Colonic mucosa (tissue), 4 donors: ENCODE measurements around the gene SLC8A1. TPM values are rescaled to one million over a fixed set of nuclear protein-coding genes. Genes with fewer than 3 reads are reported as not detected.

ENCODE experiments used
- DNase-seq: peaks from one replicate; pipeline ENCODE4 v3.0.0-alpha.2; 2020
- H3K27ac ChIP-seq: fragments of 200-600 bp; one replicate; pipeline ENCODE4 v1.8.0; 2021
- H3K27me3 ChIP-seq: fragments of 200-600 bp; one replicate; pipeline ENCODE4 v1.8.0; 2021
- H3K36me3 ChIP-seq: fragments of 200-600 bp; one replicate; pipeline ENCODE4 v1.8.0; 2021
- H3K4me1 ChIP-seq: fragments of 200-600 bp; one replicate; pipeline ENCODE4 v1.8.0; 2021; ENCODE audit warnings: mild to moderate bottlenecking
- H3K4me3 ChIP-seq: fragments of 200-600 bp; one replicate; pipeline ENCODE4 v1.8.0; 2021
- H3K9ac ChIP-seq, 2 donors: one replicate each; pipeline ENCODE4 v1.7.0; 2013; ENCODE audit warnings: control low read depth in 2 of 2, low read depth in 2 of 2, low read length in 2 of 2
- H3K9me3 ChIP-seq: fragments of 200-600 bp; one replicate; pipeline ENCODE4 v1.8.0; 2021
- intact Hi-C: fragments of 100-400 bp; cut with DNase I; formaldehyde crosslinking; loops from one replicate; pipeline ENCODE4 v1.14.1; 2022
- total RNA-seq, 2 donors: library from RNA; stranded (reverse); fragmentation: NEBNext Ultra II Directional in 1 of 2; extraction: Animal tissue kit (Norgen Biotek cat#: 25700) in 1 of 2; gene quantifications; one replicate each; pipeline ENCODE4 v1.2.1, GENCODE V29; 2021
- TF ChIP-seq, protein P1 (sequence below): fragments of 200-600 bp; IDR thresholded peaks from one replicate; pipeline ENCODE4 v1.8.0; 2022; ENCODE audit warnings: antibody characterized with exemption, mild to moderate bottlenecking
- donor health status: healthy.
- donor health status: DM: no; HTN: no; CAD: no.
- donor health status: DM: no; HTN: no; CAD: no.

The SLC8A1 gene
- total RNA-seq, 2 donors from 2014 or later: 4.1 to 25.5 TPM

DNA sequence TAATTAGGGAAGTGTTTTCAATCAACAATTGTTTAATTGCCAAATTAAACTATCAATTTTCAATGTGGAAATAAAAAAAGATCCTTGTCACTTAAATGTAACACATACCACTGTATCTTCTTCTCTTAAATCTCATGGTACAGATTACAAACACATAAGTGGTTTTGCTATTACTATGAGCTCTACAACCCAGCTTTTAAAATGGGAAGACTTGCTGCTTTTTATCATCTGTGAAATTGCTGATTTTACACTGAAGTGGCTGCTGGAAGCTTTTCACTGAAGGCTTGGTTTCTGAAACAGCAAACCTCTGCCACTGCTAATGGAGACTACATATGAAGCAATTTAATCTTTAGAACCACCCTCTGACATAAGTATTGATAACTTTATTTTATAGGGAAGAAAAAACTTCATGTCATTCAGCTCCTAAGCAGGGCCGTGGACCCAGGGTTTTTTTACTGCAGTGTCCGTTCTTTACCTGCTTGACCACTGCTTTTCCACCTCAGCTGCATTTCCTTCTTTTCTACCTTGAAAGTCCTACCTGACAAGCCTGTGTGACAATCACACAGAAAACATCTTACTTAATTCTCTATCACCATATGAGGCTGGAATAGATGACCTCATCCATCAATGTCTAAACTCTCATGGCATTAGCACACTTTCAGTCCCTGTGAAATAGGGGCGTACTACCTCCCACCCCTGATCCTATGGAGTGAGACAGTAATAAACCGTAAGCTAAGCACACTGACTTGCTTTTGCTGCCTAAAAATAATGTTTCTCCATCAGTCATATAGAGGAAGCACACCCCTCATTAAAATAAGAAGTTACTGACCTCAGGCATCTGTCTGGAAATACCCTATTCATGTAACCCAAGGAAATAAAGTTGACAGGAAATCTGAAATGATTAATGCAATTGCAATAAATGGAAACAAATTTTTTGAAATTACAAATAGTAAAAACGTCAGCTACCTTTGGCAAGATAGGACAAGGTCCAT is 19.2 kb upstream of the SLC8A1 start:
- no peaks in the 10 kb centered on the region for H3K27me3 ChIP-seq
- H3K9ac ChIP-seq: no peak overlapping the region
- no peak overlapping the region for H3K27ac ChIP-seq
- H3K36me3 ChIP-seq: no peaks in the 10 kb centered on the region
- H3K4me1 ChIP-seq: no peaks in the 10 kb centered on the region
- H3K9me3 ChIP-seq: no peaks in the 10 kb centered on the region
- no peak overlapping the region for H3K4me3 ChIP-seq
- intact Hi-C loops: no loop called here
- TF ChIP-seq, protein P1, sequence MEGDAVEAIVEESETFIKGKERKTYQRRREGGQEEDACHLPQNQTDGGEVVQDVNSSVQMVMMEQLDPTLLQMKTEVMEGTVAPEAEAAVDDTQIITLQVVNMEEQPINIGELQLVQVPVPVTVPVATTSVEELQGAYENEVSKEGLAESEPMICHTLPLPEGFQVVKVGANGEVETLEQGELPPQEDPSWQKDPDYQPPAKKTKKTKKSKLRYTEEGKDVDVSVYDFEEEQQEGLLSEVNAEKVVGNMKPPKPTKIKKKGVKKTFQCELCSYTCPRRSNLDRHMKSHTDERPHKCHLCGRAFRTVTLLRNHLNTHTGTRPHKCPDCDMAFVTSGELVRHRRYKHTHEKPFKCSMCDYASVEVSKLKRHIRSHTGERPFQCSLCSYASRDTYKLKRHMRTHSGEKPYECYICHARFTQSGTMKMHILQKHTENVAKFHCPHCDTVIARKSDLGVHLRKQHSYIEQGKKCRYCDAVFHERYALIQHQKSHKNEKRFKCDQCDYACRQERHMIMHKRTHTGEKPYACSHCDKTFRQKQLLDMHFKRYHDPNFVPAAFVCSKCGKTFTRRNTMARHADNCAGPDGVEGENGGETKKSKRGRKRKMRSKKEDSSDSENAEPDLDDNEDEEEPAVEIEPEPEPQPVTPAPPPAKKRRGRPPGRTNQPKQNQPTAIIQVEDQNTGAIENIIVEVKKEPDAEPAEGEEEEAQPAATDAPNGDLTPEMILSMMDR: no peak
- no peak for DNase-seq

DNA sequence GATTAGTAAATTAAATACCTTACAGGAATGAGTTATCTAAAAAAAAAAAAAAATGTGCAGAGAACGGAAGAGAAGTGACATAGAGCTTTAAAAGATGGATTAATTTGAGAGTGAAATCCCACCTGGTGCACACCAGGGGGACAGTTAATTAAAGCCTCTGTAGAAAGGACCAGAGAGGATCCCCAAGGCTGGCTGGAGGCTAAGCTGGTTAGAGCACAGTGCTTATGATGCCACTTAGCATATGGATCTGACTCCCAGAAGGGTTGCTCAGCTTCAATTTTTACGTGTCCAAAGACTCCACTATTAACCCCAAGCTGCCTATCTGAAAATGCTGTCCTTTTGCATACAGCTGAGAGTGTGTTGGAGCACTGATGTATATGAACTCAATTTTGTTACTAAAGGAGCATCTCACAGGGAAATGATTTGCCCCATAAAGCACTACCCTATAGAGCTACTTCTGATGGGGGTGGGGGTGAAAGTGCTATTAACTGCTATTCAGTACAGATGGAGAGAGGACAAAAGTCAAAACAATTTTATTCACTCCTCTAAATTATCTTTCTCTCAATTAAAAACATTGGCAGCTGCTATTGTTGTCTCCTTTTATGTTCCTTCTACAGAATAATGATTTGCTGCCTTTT is 15.2 kb upstream of the SLC8A1 start:
- Histone ChIP-seq H3K4me1 (no peaks in the 10 kb centered on the region), H3K4me3 (no peak overlapping the region), H3K36me3 (no peaks in the 10 kb centered on the region), H3K9ac (no peak overlapping the region), H3K9me3 (no peaks in the 10 kb centered on the region), H3K27ac (no peak overlapping the region), H3K27me3 (no peaks in the 10 kb centered on the region)
- DNase-seq: no peak
- TF ChIP-seq, protein P1: no peak
- intact Hi-C loops: no loop called here

DNA sequence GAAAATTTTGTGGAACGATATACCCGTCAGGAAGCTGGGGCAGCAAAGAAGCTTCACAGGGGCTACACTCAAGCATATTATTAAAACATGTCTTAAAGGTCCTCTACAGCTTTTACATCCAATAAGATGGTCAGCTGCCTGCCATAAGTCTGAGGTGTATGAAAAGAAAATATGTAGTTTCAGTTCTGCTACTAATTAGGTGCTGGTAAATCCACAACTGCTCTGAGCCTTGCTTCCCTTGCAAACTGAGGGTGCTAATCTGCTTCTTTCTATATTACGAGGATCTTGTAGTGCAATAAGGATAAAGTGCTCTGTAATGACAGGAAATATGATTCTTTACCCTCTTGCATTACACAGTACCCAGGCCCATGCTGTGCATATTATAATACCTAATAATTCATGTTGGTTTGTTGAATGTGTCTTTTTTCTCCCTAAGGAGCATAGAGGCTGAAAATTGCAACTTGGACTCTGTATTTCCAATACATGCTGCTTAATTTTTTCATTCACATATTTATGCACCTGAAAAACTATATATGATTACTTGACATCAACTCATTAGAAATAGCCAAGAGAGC is 14.5 kb upstream of the SLC8A1 start:
- Histone ChIP-seq H3K9ac (no peak overlapping the region), H3K9me3 (no peaks in the 10 kb centered on the region), H3K36me3 (no peaks in the 10 kb centered on the region), H3K4me3 (no peak overlapping the region), H3K27ac (no peak overlapping the region), H3K27me3 (no peaks in the 10 kb centered on the region), H3K4me1 (no peaks in the 10 kb centered on the region)
- intact Hi-C loops: no loop called here
- TF ChIP-seq, protein P1: no peak
- no peak for DNase-seq

DNA sequence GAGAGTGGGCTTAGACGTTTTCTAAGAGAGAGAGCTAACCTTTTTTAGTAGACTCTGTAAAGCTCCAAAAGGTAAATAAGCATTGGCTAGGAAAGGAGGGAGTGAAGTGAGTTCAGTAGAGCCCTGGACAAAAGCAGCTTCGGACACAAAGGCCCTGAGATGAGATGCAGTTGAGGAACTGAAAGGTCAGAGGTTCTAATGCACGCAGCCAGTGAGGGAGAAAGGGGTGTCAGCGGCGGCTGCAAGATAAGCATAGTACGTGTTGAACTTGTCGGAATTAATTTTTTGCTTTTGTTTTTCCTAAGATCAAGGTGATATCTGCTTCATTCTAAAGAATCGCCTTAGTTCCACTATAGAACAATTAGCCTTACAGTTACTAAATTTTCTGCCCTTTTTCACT is 11.2 kb upstream of the SLC8A1 start:
- intact Hi-C loops: no loop called here
- TF ChIP-seq, protein P1: no peak
- Histone ChIP-seq H3K36me3 (no peaks in the 10 kb centered on the region), H3K27me3 (no peaks in the 10 kb centered on the region), H3K9ac (no peak overlapping the region), H3K27ac (no peak overlapping the region), H3K4me1 (no peaks in the 10 kb centered on the region), H3K9me3 (no peaks in the 10 kb centered on the region), H3K4me3 (no peak overlapping the region)
- DNase-seq: no peak

DNA sequence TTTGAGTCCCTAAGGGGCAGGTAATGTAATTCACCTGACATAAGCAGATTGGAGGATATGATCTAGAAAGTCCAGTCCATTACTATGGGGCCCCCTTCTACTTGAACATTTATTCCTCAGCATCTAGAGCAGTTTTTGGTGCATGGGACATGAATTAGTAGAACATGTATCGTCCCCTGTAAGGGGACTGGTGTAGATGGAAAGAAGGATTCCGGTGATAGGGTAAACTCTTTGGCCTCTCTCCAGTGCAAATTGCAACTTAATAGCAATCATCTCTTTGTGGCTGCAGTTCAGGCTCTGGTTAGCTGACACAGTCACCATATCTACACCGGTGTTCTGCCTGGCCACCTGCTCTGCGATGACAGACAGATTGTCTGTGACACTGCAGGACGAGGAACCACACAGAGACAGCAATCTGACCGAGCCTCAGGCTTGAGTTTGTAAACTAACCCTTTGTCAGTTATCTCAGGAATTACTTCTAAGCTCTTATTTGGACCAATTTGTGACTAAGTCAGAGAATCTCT is 6.4 kb upstream of the SLC8A1 start:
- Histone ChIP-seq H3K36me3 (no peaks in the 10 kb centered on the region), H3K4me3 (no peak overlapping the region), H3K27ac (no peak overlapping the region), H3K9me3 (no peaks in the 10 kb centered on the region), H3K27me3 (no peaks in the 10 kb centered on the region), H3K4me1 (no peaks in the 10 kb centered on the region), H3K9ac (no peak overlapping the region)
- intact Hi-C loops: no loop called here
- DNase-seq: no peak
- TF ChIP-seq, protein P1: no peak
